ENCODE results near the gene POLA1. TPM values are rescaled to one million over a fixed set of nuclear protein-coding genes. Genes with fewer than 3 reads are reported as not detected.

The POLA1 gene
- total and polyA plus RNA-seq, 2 of the 4 experiments (the other 2 are of a cell fraction), result 4.0 to 15.1 TPM

DNA sequence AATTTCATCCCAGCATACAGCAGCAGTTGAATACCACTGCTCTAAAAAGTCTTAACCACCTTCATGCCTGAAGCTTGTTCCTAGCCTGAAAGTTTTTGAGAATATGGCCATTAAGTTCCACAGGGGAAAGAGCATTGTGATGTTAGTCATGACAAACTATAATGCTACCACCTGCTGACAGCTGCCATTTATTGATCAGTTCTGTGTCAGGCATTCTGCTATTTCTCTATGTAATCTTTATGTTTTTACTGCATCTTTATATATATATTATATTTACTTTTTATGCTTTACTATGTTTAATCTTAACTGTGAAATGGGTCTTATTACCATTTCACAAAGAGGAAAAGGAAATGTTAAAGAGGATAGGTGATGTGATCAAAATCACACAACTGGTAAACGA, 268.1 kb downstream of the POLA1 start:
- H4K91ac ChIP-seq (ENCODE audit: insufficient read depth, low read depth, low read length), result no peak overlapping the region
- no peak overlapping the region for H3K27ac ChIP-seq (ENCODE audit: insufficient read depth, low read length)
- H3K23ac ChIP-seq (ENCODE audit: low read depth, low read length), result no peak overlapping the region
- no peaks in the 10 kb centered on the region for H3K9me1 ChIP-seq (ENCODE audit: insufficient read depth, low read length)
- POLR2A ChIA-PET (ENCODE audit: unreplicated experiment), result no interaction called here
- dilution Hi-C loops (cut with HindIII; ENCODE audit: low sequenced_read_pairs, unreplicated experiment), result no loop called here
- no TSS peak for BruUV-seq (replicated peaks)
- no peak overlapping the region for H3K4me2 ChIP-seq (ENCODE audit: low read depth, low read length)
- H3K56ac ChIP-seq (ENCODE audit: extremely low read depth, insufficient read depth, low read length), result no peak overlapping the region
- H2AFZ ChIP-seq (replicated peaks; ENCODE audit: low read length, poor library complexity), result no peak overlapping the region
- DNase-seq, result no peak
- no peaks in the 10 kb centered on the region for H3K27me3 ChIP-seq (ENCODE audit: control insufficient read depth, insufficient read depth, low read length)
- no peaks in the 10 kb centered on the region for H4K20me1 ChIP-seq (ENCODE audit: insufficient read depth, low read length)
- ATAC-seq (ENCODE audit: low read depth), result no peak
- no peak overlapping the region for H3K4ac ChIP-seq (ENCODE audit: low read depth, low read length)
- intact Hi-C loops (cut with micrococcal nuclease), result no loop called here
- WGBS, 2 experiments (ENCODE audit: extremely low coverage in 2 of 2, insufficient read length in 1 of 2), result no CpG with 5 or more reads among the region's 1 CpG
- no peak overlapping the region for H4K8ac ChIP-seq (ENCODE audit: low read depth in 2 of 2, low read length in 2 of 2)
- H2AK9ac ChIP-seq (replicated peaks; ENCODE audit: low read depth, low read length, poor library complexity), result no peak overlapping the region
- H3K4me1 ChIP-seq (ENCODE audit: control insufficient read depth, insufficient read depth, low read length), result no peaks in the 10 kb centered on the region
- no peak overlapping the region for H2BK5ac ChIP-seq (ENCODE audit: low read depth, low read length, poor library complexity, severe bottlenecking)
- H3K18ac ChIP-seq (ENCODE audit: low read depth, low read length), result no peak overlapping the region
- no peaks in the 10 kb centered on the region for H3K9me3 ChIP-seq (ENCODE audit: control insufficient read depth, insufficient read depth, low read length)
- H3K9ac ChIP-seq (ENCODE audit: low read depth, low read length), result no peak overlapping the region
- H2BK120ac ChIP-seq (ENCODE audit: low read depth, low read length), result no peak overlapping the region
- no peak overlapping the region for H2BK20ac ChIP-seq (ENCODE audit: low read depth, low read length)
- H3K14ac ChIP-seq (replicated peaks; ENCODE audit: low read depth, low read length), result no peak overlapping the region
- no peak overlapping the region for H2AK5ac ChIP-seq (ENCODE audit: low read depth, low read length)
- in situ Hi-C loops (cut with MboI; ENCODE audit: low sequenced_read_pairs), result no loop called here
- TF ChIP-seq RAD21 (IDR thresholded peaks at IDR 0.05; ENCODE audit: low read length) (no peak), MAZ (IDR thresholded peaks at IDR 0.05; ENCODE audit: borderline replicate concordance, low read depth, low read length) (no peak), FOS (IDR thresholded peaks at IDR 0.05; ENCODE audit: low read depth, low read length) (no peak), CEBPB (IDR thresholded peaks at IDR 0.05; ENCODE audit: low read depth, low read length) (no peak), CHD1 (IDR thresholded peaks at IDR 0.05; ENCODE audit: low read depth, low read length) (no peak), RFX5 (IDR thresholded peaks at IDR 0.05; ENCODE audit: low read depth, low read length) (no peak), POLR2A (IDR thresholded peaks at IDR 0.05; ENCODE audit: low read depth, low read length) (no peak), MXI1 (IDR thresholded peaks at IDR 0.05; ENCODE audit: borderline replicate concordance, low read depth, low read length) (no peak), NFE2L2 (IDR thresholded peaks at IDR 0.05; ENCODE audit: low read depth, low read length) (no peak), SMC3 (IDR thresholded peaks at IDR 0.05; ENCODE audit: low read depth, low read length) (no peak), MAFK (IDR thresholded peaks at IDR 0.05; ENCODE audit: low read depth, low read length) (no peak), BHLHE40 (IDR thresholded peaks at IDR 0.05; ENCODE audit: low read depth, low read length) (no peak), RCOR1 (IDR thresholded peaks at IDR 0.05; ENCODE audit: insufficient replicate concordance, low read length) (no peak)
- TF ChIP-seq, protein P1, sequence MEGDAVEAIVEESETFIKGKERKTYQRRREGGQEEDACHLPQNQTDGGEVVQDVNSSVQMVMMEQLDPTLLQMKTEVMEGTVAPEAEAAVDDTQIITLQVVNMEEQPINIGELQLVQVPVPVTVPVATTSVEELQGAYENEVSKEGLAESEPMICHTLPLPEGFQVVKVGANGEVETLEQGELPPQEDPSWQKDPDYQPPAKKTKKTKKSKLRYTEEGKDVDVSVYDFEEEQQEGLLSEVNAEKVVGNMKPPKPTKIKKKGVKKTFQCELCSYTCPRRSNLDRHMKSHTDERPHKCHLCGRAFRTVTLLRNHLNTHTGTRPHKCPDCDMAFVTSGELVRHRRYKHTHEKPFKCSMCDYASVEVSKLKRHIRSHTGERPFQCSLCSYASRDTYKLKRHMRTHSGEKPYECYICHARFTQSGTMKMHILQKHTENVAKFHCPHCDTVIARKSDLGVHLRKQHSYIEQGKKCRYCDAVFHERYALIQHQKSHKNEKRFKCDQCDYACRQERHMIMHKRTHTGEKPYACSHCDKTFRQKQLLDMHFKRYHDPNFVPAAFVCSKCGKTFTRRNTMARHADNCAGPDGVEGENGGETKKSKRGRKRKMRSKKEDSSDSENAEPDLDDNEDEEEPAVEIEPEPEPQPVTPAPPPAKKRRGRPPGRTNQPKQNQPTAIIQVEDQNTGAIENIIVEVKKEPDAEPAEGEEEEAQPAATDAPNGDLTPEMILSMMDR (conservative IDR thresholded peaks at IDR 0.05; ENCODE audit: low read depth, low read length), result no peak
- TF ChIP-seq, protein P2, sequence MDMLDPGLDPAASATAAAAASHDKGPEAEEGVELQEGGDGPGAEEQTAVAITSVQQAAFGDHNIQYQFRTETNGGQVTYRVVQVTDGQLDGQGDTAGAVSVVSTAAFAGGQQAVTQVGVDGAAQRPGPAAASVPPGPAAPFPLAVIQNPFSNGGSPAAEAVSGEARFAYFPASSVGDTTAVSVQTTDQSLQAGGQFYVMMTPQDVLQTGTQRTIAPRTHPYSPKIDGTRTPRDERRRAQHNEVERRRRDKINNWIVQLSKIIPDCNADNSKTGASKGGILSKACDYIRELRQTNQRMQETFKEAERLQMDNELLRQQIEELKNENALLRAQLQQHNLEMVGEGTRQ (IDR thresholded peaks at IDR 0.05; ENCODE audit: low read depth, low read length), result no peak
- no peaks in the 10 kb centered on the region for H3K36me3 ChIP-seq (ENCODE audit: control insufficient read depth, insufficient read depth, low read length)
- no peak overlapping the region for H3K4me3 ChIP-seq (ENCODE audit: insufficient read depth, low read depth, low read length)
- CTCF ChIA-PET, result no interaction called here
- no peaks in the 10 kb centered on the region for H3K79me1 ChIP-seq (ENCODE audit: low read depth in 1 of 2, low read length in 2 of 2)
- no peak overlapping the region for H2BK15ac ChIP-seq (ENCODE audit: low read depth, low read length)
- H4K5ac ChIP-seq (ENCODE audit: low read depth, low read length), result no peak overlapping the region

Data from IMR-90 (cell line).